ENCODE measurements around the gene AIF1.

Gene AIF1

GRCh38 chr6:31633447-31633846, 18.4 kb downstream of the AIF1 start:
- TF ChIP-seq, protein P1, sequence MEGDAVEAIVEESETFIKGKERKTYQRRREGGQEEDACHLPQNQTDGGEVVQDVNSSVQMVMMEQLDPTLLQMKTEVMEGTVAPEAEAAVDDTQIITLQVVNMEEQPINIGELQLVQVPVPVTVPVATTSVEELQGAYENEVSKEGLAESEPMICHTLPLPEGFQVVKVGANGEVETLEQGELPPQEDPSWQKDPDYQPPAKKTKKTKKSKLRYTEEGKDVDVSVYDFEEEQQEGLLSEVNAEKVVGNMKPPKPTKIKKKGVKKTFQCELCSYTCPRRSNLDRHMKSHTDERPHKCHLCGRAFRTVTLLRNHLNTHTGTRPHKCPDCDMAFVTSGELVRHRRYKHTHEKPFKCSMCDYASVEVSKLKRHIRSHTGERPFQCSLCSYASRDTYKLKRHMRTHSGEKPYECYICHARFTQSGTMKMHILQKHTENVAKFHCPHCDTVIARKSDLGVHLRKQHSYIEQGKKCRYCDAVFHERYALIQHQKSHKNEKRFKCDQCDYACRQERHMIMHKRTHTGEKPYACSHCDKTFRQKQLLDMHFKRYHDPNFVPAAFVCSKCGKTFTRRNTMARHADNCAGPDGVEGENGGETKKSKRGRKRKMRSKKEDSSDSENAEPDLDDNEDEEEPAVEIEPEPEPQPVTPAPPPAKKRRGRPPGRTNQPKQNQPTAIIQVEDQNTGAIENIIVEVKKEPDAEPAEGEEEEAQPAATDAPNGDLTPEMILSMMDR (IDR thresholded peaks at IDR 0.05; ENCODE audit: insufficient read depth, low read length, poor library complexity, severe bottlenecking): no peak
- no peak for TF ChIP-seq EZH2phosphoT487 (conservative IDR thresholded peaks at IDR 0.05; ENCODE audit: low read length)
- no peak overlapping the region for H3K27ac ChIP-seq (ENCODE audit: low read depth, low read length)
- peaks cover 48% of the 10 kb centered on the region for H3K36me3 ChIP-seq (ENCODE audit: low read length)
- H3K9me2 ChIP-seq (replicated peaks; ENCODE audit: insufficient read depth, low read length): no peaks in the 10 kb centered on the region
- no peaks in the 10 kb centered on the region; the same call in 1 of the 2 replicates for H4K20me1 ChIP-seq (ENCODE audit: low read depth, low read length)
- H2AFZ ChIP-seq (ENCODE audit: low read depth, low read length, severe bottlenecking): no peak overlapping the region
- H3K27me3 ChIP-seq (ENCODE audit: low read length): no peaks in the 10 kb centered on the region
- H3K4me2 ChIP-seq (ENCODE audit: low read depth, low read length, poor library complexity, severe bottlenecking): no peak overlapping the region
- H3K9me3 ChIP-seq (ENCODE audit: insufficient read depth, low read length): no peaks in the 10 kb centered on the region
- H3F3A ChIP-seq (ENCODE audit: insufficient read depth): peaks cover 46% of the 10 kb centered on the region
- H3K4me3 ChIP-seq (ENCODE audit: insufficient read depth, low read length, poor library complexity, severe bottlenecking): no peak overlapping the region
- no peak overlapping the region for H3K9ac ChIP-seq (ENCODE audit: low read length)
- 0 out of 2 replicates have a peak, but pooled peaks cover 4% of the 10 kb centered on the region for H3K79me2 ChIP-seq (ENCODE audit: insufficient read depth, low read length)

- no peak for TF ChIP-seq EZH2phosphoT487 (conservative IDR thresholded peaks at IDR 0.05; ENCODE audit: low read length)
- TF ChIP-seq, protein P1 (IDR thresholded peaks at IDR 0.05; ENCODE audit: insufficient read depth, low read length, poor library complexity, severe bottlenecking): no peak
- Histone ChIP-seq H3K36me3 (ENCODE audit: low read length) (peaks cover 42% of the 10 kb centered on the region), H3K27ac (ENCODE audit: low read depth, low read length) (no peak overlapping the region), H4K20me1 (ENCODE audit: low read depth, low read length) (no peaks in the 10 kb centered on the region; the same call in 1 of the 2 replicates), H3K9ac (ENCODE audit: low read length) (no peak overlapping the region), H2AFZ (ENCODE audit: low read depth, low read length, severe bottlenecking) (no peak overlapping the region), H3K9me3 (ENCODE audit: insufficient read depth, low read length) (no peaks in the 10 kb centered on the region), H3K27me3 (ENCODE audit: low read length) (no peaks in the 10 kb centered on the region), H3K4me2 (ENCODE audit: low read depth, low read length, poor library complexity, severe bottlenecking) (no peak overlapping the region), H3K4me3 (ENCODE audit: insufficient read depth, low read length, poor library complexity, severe bottlenecking) (no peak overlapping the region), H3K9me2 (replicated peaks; ENCODE audit: insufficient read depth, low read length) (no peaks in the 10 kb centered on the region), H3K79me2 (ENCODE audit: insufficient read depth, low read length) (0 out of 2 replicates have a peak, but pooled peaks cover 4% of the 10 kb centered on the region), H3F3A (ENCODE audit: insufficient read depth) (peaks cover 53% of the 10 kb centered on the region)
These were observed 19.1 kb downstream of the AIF1 start for GRCh38 chr6:31634131-31634530.

GRCh38 chr6:31634969-31635575, 20.0 kb downstream of the AIF1 start:
- Histone ChIP-seq H4K20me1 (ENCODE audit: low read depth, low read length) (no peaks in the 10 kb centered on the region; the same call in 1 of the 2 replicates), H3K27ac (ENCODE audit: low read depth, low read length) (no peak overlapping the region), H3K4me2 (ENCODE audit: low read depth, low read length, poor library complexity, severe bottlenecking) (no peak overlapping the region), H3K9ac (ENCODE audit: low read length) (no peak overlapping the region), H3K9me2 (replicated peaks; ENCODE audit: insufficient read depth, low read length) (no peaks in the 10 kb centered on the region), H3F3A (ENCODE audit: insufficient read depth) (peaks cover 57% of the 10 kb centered on the region), H3K79me2 (ENCODE audit: insufficient read depth, low read length) (0 out of 2 replicates have a peak, but pooled peaks cover 4% of the 10 kb centered on the region), H3K36me3 (ENCODE audit: low read length) (peaks cover 37% of the 10 kb centered on the region; the same call in 1 of the 2 replicates), H2AFZ (ENCODE audit: low read depth, low read length, severe bottlenecking) (no peak overlapping the region), H3K9me3 (ENCODE audit: insufficient read depth, low read length) (no peaks in the 10 kb centered on the region), H3K27me3 (ENCODE audit: low read length) (no peaks in the 10 kb centered on the region), H3K4me3 (ENCODE audit: insufficient read depth, low read length, poor library complexity, severe bottlenecking) (no peak overlapping the region)
- TF ChIP-seq, protein P1 (IDR thresholded peaks at IDR 0.05; ENCODE audit: insufficient read depth, low read length, poor library complexity, severe bottlenecking): no peak
- TF ChIP-seq EZH2phosphoT487 (conservative IDR thresholded peaks at IDR 0.05; ENCODE audit: low read length): no peak

Data from SU-DHL-6 (cell line).